ENCODE results near the gene ADGRG6. TPM values are rescaled to one million over a fixed set of nuclear protein-coding genes. Genes with fewer than 3 reads are reported as not detected.

Gene ADGRG6
- total and polyA plus RNA-seq, 2 donors (not counting 1 experiment from before 2014, with no cell fraction given), result 49.9 to 67.2 TPM

GRCh38 chr6:142293121-142293520, 8.7 kb upstream of the ADGRG6 start:
- no peak overlapping the region for H3K4me2 ChIP-seq (ENCODE audit: extremely low read depth, insufficient read depth, low read length)
- no peaks in the 10 kb centered on the region for H3K9me3 ChIP-seq (ENCODE audit: control insufficient read depth, insufficient read depth, low read depth, low read length)
- no peaks in the 10 kb centered on the region for H3K4me1 ChIP-seq (ENCODE audit: control insufficient read depth, extremely low read depth, insufficient read depth, low read length)
- H3K36me3 ChIP-seq (ENCODE audit: control insufficient read depth, insufficient read depth, low read length), result no peaks in the 10 kb centered on the region
- TF ChIP-seq CTCF (conservative IDR thresholded peaks at IDR 0.05 in 1 of 2, IDR thresholded peaks at IDR 0.05 in 1 of 2; ENCODE audit: low read depth in 1 of 2, low read length in 2 of 2) (no peak), EZH2 (IDR thresholded peaks at IDR 0.05; ENCODE audit: low read length, missing control alignments) (no peak)
- no peaks in the 10 kb centered on the region for H3K27me3 ChIP-seq (ENCODE audit: control insufficient read depth, insufficient read depth, low read length)
- H3K27ac ChIP-seq (ENCODE audit: insufficient read depth, low read length), result no peak overlapping the region
- H3K4me3 ChIP-seq (replicated peaks in 1 of 4; ENCODE audit: control extremely low read depth in 1 of 4, insufficient read depth in 1 of 4, low read depth in 3 of 4, low read length in 4 of 4), result no peak overlapping the region
- H4K20me1 ChIP-seq (ENCODE audit: control insufficient read depth, extremely low read depth, insufficient read depth, low read length), result no peaks in the 10 kb centered on the region
- H2AFZ ChIP-seq (ENCODE audit: low read length), result no peak overlapping the region
- DNase-seq (ENCODE audit: low read depth in 2 of 2), result no peak
- H3K79me2 ChIP-seq (ENCODE audit: control insufficient read depth, insufficient read depth, low read length), result no peaks in the 10 kb centered on the region
- no peak overlapping the region for H3K9ac ChIP-seq (ENCODE audit: insufficient read depth, low read length)

GRCh38 chr6:142294679-142295078, 7.1 kb upstream of the ADGRG6 start:
- Histone ChIP-seq H3K4me1 (ENCODE audit: control insufficient read depth, extremely low read depth, insufficient read depth, low read length) (peaks cover 4% of the 10 kb centered on the region), H3K9me3 (ENCODE audit: control insufficient read depth, insufficient read depth, low read depth, low read length) (no peaks in the 10 kb centered on the region), H3K79me2 (ENCODE audit: control insufficient read depth, insufficient read depth, low read length) (no peaks in the 10 kb centered on the region), H3K4me3 (replicated peaks in 1 of 4; ENCODE audit: control extremely low read depth in 1 of 4, insufficient read depth in 1 of 4, low read depth in 3 of 4, low read length in 4 of 4) (no peak overlapping the region), H3K4me2 (ENCODE audit: extremely low read depth, insufficient read depth, low read length) (no peak overlapping the region), H3K36me3 (ENCODE audit: control insufficient read depth, insufficient read depth, low read length) (no peaks in the 10 kb centered on the region), H3K9ac (ENCODE audit: insufficient read depth, low read length) (no peak overlapping the region), H4K20me1 (ENCODE audit: control insufficient read depth, extremely low read depth, insufficient read depth, low read length) (no peaks in the 10 kb centered on the region), H3K27me3 (ENCODE audit: control insufficient read depth, insufficient read depth, low read length) (no peaks in the 10 kb centered on the region), H3K27ac (ENCODE audit: insufficient read depth, low read length) (no peak overlapping the region), H2AFZ (ENCODE audit: low read length) (no peak overlapping the region)
- TF ChIP-seq EZH2 (IDR thresholded peaks at IDR 0.05; ENCODE audit: low read length, missing control alignments) (no peak), CTCF (conservative IDR thresholded peaks at IDR 0.05 in 1 of 2, IDR thresholded peaks at IDR 0.05 in 1 of 2; ENCODE audit: low read depth in 1 of 2, low read length in 2 of 2) (no peak)
- DNase-seq (ENCODE audit: low read depth in 2 of 2), result no peak

DNA sequence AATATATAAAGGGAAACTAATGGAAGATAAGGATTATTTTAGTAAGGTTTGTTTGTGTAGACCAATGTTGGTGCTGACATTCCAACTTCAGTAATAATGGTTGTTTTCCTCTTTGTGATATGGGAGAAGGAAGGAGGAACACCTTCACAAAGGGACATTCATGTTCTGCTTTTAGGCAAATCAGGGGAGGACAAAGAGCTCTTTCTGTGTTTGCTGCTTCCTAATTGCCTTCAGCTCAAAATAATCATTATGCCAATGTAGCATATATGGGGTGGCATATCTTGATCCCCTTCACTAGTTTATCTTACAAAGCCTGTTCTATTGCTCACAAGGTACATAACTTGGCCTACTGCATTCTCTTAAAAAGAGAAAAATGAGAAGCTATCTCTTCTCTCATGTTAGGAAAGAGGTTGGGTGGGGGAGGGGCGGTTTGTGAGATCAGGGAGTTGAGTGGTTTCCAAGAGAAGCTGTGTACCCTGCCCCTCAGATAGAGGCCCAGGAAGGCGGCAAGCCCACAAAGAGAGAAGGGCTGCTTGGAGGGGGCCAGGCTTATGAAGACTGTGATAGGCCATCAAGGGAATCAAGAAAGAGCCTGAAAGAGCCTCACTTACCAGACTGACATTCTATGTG, 4.7 kb upstream of the ADGRG6 start:
- no peaks in the 10 kb centered on the region for H4K20me1 ChIP-seq (ENCODE audit: control insufficient read depth, extremely low read depth, insufficient read depth, low read length)
- peaks cover 4% of the 10 kb centered on the region for H3K4me1 ChIP-seq (ENCODE audit: control insufficient read depth, extremely low read depth, insufficient read depth, low read length)
- H3K36me3 ChIP-seq (ENCODE audit: control insufficient read depth, insufficient read depth, low read length), result no peaks in the 10 kb centered on the region
- TF ChIP-seq CTCF (conservative IDR thresholded peaks at IDR 0.05 in 1 of 2, IDR thresholded peaks at IDR 0.05 in 1 of 2; ENCODE audit: low read depth in 1 of 2, low read length in 2 of 2), result no peak
- TF ChIP-seq EZH2 (IDR thresholded peaks at IDR 0.05; ENCODE audit: low read length, missing control alignments), result no peak
- H3K4me2 ChIP-seq (ENCODE audit: extremely low read depth, insufficient read depth, low read length), result no peak overlapping the region
- no peak for DNase-seq (ENCODE audit: low read depth in 2 of 2)
- no peak overlapping the region for H2AFZ ChIP-seq (ENCODE audit: low read length)
- no peak overlapping the region for H3K4me3 ChIP-seq (replicated peaks in 1 of 4; ENCODE audit: control extremely low read depth in 1 of 4, insufficient read depth in 1 of 4, low read depth in 3 of 4, low read length in 4 of 4)
- no peaks in the 10 kb centered on the region for H3K9me3 ChIP-seq (ENCODE audit: control insufficient read depth, insufficient read depth, low read depth, low read length)
- no peak overlapping the region for H3K9ac ChIP-seq (ENCODE audit: insufficient read depth, low read length)
- peaks cover 3% of the 10 kb centered on the region for H3K79me2 ChIP-seq (ENCODE audit: control insufficient read depth, insufficient read depth, low read length)
- no peaks in the 10 kb centered on the region for H3K27me3 ChIP-seq (ENCODE audit: control insufficient read depth, insufficient read depth, low read length)
- H3K27ac ChIP-seq (ENCODE audit: insufficient read depth, low read length), result no peak overlapping the region
